CD4-positive, alpha-beta T cell treated with Interleukin-6 for 4 hours (primary cell): ENCODE data around the gene TMC4.
A peak's percentile ranks its signal among the peaks of the same experiment; 100 is the strongest.

ENCODE experiments used
- DNase-seq: peaks from one replicate; pipeline ENCODE4 v3.0.0-alpha.2; 2020; ENCODE audit warnings: mixed read lengths

The TMC4 gene

GRCh38 chr19:54152267-54152666 is 20.7 kb downstream of the TMC4 start:
- no peak for DNase-seq

GRCh38 chr19:54151362-54152035 is 21.5 kb downstream of the TMC4 start:
- DNase-seq, result no peak

GRCh38 chr19:54149021-54149812 is 23.7 kb downstream of the TMC4 start:
- DNase-seq, result no peak

- DNase-seq, result no peak
Measured at GRCh38 chr19:54148158-54148557, 24.8 kb downstream of the TMC4 start.

- no peak for DNase-seq
Measured at GRCh38 chr19:54147676-54148075, 25.3 kb downstream of the TMC4 start.

- DNase-seq, result no peak
Measured at GRCh38 chr19:54145541-54146158, 27.3 kb downstream of the TMC4 start.

- DNase-seq, result no peak
Measured at GRCh38 chr19:54142166-54142780, 30.7 kb downstream of the TMC4 start.

- no peak for DNase-seq
Measured at GRCh38 chr19:54141356-54141755, 31.6 kb downstream of the TMC4 start.

GRCh38 chr19:54138489-54139256 is 34.3 kb downstream of the TMC4 start:
- DNase-seq, result no peak

GRCh38 chr19:54137699-54138488 is 35.1 kb downstream of the TMC4 start, which contains the start of gene CNOT3:
Gene CNOT3 (plus strand): TSS chr19:54137762. CDS start chr19:54142979, 5,217 bp downstream.
- DNase-seq, result peak; percentile 38

GRCh38 chr19:54136864-54137698 is 35.9 kb downstream of the TMC4 start:
- DNase-seq, result peak; percentile 99

GRCh38 chr19:54136086-54136863 is 36.7 kb downstream of the TMC4 start:
- DNase-seq, result no peak

- no peak for DNase-seq
Measured at GRCh38 chr19:54133957-54134590, 38.9 kb downstream of the TMC4 start.

GRCh38 chr19:54133312-54133956 is 39.5 kb downstream of the TMC4 start:
- DNase-seq, result peak; percentile 22

GRCh38 chr19:54129617-54129996 is 43.4 kb downstream of the TMC4 start:
- no peak for DNase-seq

- DNase-seq, result no peak
Measured at GRCh38 chr19:54128796-54129616, 44.0 kb downstream of the TMC4 start.

GRCh38 chr19:54128441-54128725 is 44.6 kb downstream of the TMC4 start:
- DNase-seq, result no peak
